Stimulated activated CD8-positive, alpha-beta memory T cell treated with anti-CD3 and anti-CD28 coated beads, Interleukin-15, amount 100 ng/mL, for 1 hour (primary cell): Measurements from ENCODE around the gene IGFBP4.

Experiments
- DNase-seq: peaks from one replicate; pipeline ENCODE4 v3.0.0-alpha.2; 2020; ENCODE audit warnings: low read depth

IGFBP4 gene

GRCh38 chr17:40471846-40472732 lies 28.8 kb downstream of the IGFBP4 start:
- no peak for DNase-seq

DNA sequence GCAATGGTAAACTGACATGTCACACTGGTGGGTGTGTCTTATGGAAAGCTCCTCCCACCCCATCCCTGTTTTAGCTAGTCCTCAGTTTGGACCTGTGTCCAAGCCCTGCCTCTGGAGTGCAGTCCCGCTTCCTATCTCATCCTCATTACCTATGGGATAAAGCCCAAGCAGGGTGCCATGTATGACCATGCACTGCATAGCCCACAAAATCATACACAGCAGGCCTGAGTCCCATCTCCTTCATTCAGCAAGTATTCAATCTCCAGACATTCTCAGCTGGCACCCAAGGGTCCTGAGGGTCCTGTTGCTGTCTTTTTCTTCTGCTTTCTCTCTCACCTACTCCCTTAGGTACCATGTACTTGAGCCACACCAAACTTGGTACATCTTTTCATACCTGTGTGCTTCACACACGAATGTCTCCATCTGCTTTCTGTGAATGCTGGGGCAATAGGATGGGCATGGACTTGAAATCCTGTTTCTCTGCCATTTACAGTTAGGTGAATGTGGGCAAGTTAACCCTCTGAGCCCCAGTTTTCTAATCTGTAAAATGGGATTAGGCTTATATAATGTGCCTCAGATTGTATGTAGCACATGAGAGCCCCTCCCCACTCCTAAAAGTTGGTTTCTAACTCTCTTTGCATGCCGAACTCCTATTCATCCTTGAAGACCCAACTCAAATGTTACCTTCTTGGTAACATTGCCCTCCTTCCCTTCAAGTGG lies 29.6 kb downstream of the IGFBP4 start:
- DNase-seq = no peak

DNA sequence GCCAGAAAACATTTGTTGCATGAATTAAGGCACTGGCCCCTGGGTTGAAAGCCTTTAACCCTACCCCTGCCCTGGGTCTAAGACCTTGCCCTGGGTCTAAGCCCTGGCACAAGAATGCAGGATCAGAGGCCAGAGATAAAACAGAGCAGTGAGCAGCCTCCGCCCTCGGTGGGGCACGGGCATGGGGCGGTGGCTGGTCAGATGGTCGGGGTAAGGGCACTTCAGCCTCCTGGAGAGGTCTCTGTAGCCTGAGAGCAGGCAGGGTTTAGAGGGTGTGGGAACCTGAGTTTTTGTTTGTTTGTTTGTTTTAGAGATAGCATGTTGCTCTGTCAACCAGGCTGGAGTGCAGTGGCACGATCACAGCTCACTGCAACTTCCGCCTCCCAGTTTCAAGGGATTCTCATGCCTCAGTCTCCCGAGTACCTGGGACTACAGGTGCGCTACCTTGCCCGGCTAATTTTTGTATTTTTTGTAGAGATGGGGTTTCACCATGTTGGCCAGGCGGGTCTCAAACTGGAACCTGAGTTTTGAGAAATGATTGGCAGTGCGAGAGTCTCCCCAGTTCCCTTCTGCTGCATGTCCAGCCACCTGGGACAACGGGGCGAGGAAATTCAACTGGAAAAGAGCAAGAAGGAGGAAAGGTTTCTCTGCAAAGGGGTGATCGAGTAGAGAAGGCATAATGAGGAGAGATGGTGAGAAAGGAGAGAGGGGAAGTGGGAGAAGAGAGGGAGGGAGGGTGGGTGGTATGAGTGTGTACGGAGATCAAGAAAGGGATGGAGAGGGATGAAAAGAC lies 30.5 kb downstream of the IGFBP4 start:
- DNase-seq = no peak

GRCh38 chr17:40474419-40475002 lies 31.3 kb downstream of the IGFBP4 start:
- DNase-seq = no peak

- no peak for DNase-seq
These were observed 32.1 kb downstream of the IGFBP4 start for GRCh38 chr17:40475234-40475908.

- no peak for DNase-seq
These were observed 34.5 kb downstream of the IGFBP4 start for GRCh38 chr17:40477796-40478195.

DNA sequence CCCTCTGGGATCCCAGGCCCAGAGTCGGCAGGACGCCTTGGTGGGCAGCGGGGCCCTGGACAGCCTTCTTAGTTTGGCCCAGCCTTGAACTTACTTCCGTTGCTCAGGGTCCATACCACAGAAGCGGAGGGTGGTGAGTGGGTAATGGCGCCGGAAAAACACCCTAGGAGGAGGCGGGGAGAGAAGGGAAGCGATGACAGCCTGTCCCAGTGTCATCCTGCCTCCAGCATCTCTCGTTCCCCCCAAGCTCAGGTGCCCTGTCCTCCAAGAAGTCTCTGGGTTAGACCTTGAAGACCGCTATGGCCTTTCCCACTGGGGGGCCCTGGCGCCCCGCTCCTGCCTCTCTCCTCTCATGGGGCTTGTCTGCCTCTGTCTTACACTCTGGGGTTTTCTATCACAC lies 35.2 kb downstream of the IGFBP4 start:
- no peak for DNase-seq

- no peak for DNase-seq
These were observed 36.7 kb downstream of the IGFBP4 start for GRCh38 chr17:40479754-40480480.

DNA sequence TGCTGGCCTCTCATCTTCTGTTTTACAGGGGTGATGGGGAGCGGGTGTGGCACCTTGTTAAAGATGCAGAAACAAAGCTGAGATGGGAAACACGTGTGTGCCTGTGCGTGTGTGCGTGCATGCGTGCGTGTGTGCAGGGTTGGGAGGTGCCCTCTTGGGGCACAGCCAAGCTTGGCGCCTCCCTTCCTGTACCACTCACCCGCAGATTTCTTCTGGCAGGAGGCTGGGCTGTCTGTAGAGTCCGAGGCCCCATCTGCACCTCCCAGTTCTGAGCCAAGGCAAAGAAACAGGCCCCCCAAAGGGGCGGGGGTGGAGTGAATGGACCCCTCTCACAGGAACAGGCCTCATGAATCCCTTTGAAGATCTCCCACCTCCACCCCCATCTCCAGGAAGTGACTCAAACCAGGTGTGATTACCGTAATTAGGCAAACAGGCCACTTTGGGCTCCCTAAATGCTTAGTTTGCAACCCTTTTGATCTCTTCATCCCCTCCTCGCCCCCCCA lies 37.3 kb downstream of the IGFBP4 start:
- DNase-seq = peak; percentile 31

GRCh38 chr17:40481106-40481505 lies 37.9 kb downstream of the IGFBP4 start:
- no peak for DNase-seq

DNA sequence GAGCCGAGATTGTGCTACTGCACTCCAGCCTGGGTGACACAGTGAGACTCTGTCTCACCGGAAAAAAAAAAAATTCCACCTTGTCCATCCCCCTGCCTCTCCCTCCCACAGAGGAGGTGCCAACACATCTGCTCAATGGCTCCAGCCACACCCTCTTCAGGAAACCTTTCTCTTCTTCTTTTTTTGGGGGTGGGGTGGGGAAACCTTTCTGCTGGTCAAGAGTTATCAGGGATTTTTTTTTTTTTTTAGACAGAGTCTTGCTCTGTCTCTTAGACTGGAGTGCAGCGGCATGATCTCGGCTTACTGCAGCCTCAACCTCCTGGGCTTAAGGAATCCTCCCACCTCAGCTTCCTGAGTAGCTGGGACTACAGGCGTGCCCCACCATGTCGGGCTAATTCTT lies 39.5 kb downstream of the IGFBP4 start:
- no peak for DNase-seq

- DNase-seq = no peak
These were observed 40.4 kb downstream of the IGFBP4 start for GRCh38 chr17:40483679-40484078.

DNA sequence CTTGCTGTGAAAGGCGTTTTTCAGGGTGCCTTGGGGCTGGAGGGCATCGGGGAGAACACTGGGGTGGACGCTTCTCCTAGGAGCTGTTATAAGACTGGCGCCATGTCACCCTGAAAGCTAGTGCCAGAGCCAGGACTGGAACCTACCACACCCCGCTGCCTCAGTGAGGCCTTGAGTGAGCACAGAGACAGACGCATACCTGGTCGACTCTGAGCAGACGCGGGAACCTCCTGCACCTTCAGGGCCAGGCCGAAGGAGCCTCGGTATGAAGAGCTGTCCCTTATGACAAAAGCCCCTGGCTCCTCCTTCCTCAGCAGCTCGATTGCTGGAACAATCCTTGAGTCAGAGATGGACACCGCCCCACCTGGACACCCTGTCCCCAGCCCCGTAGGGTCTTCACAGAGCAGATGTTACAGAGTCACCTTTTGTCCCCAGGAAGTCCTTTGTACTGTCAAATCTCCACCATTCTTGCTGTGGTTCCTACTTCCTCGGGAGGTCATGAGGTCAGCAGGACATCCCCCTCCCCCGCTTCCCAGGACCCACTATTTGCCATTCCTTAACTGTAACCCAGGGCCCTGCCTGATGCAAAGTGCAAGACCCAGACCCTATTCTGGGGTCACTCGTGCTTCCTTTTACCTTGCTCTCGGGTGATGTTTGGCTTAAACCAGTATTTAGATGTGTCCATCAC lies 41.2 kb downstream of the IGFBP4 start:
- no peak for DNase-seq

DNA sequence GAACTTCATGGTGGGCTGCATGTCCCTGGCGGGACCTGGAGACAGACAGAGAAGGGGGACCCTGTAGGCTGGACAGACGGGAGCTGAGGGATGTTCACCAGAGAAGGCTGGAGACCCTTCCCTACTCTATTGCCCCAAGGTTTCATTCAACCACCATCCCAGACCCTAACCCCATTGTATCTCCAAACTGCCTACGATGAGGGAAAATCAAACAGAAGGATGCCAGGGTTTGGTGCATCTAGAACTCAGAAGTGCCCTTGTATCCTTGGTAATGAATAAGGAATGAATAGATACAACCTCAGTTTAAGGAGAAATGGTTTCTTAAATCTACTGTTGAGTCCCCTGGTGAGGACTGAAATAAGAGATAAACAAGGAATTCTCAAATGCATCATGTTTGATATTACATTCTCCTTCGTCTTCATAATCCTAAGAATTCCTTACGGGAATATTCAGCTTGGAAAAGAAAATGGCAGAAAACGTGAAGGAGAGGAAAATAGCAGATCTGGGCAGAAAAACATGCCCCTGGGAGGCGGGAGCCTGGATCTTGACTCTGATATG lies 41.8 kb downstream of the IGFBP4 start:
- no peak for DNase-seq

GRCh38 chr17:40485851-40486521 lies 42.7 kb downstream of the IGFBP4 start:
- DNase-seq = no peak

DNA sequence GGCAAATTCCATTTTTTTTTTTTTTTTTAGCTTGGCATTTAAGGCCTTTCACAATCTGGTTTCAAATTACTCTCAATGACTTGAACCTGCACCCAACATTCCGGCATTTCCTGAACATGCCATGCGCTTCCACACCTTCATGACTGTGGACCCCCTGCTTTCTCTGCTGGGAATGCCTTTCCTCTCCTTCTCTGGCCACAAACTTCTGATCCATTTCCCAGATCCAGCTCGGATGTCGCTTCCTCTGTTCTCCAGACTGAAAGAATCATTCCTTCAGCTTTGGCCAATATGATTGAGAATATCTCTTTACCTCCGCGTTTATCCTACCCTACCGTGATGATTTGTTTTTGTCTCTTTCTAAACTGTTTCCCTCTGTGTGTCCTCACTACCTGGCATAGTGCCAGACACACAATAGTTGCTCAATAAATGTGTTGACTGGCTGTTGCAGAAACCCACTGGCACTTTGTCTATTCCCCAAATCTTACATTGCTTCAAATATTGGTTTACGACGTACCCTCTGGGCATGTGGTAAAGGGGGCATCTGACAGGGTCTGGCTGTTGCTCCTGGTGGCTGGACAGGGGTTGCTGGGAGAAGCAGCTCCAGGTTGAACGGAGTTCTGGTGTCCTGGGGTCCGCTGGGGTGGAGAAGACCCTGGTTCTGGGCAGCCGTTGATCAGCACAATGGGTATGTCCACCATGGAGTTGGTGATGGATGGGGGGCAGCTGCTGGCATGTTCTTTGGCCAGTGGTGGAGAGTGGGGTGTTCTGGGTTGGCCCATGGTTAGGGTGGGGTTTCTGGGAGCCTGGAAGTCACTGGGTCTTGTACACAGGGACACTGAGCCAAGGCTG lies 43.5 kb downstream of the IGFBP4 start:
- no peak for DNase-seq

DNA sequence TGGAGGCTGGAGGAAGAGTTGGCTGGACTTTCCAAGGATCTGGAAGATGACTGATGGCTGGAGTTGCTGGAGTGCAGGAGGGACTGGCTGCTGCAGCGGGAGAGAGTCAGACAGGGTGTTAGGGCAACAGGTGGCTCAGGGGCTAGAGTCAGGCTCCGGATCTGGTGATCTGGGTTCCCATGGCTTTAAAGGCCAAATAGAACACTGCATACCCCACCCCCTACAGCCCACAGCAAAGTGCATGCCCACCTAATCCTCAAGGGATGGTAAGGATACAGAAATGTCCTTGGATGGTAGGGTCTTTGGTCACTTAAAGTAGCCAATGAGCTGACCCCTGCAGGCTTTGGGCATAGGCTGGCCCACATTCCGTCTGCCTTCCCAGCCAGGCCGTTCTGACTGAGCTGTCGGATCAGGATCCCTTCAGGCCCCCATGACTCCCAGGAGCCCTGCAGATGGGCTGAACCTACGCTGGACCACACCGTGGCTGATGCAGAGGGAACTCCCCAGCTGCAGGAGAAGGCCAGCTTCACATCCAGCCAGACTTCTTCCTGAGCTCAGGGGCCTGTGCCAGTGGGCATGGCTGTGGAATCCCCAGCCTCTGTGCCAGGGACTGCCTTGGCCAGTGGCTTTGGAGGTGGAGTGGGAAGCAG lies 44.2 kb downstream of the IGFBP4 start:
- DNase-seq = no peak
